HK-2 (cell line): Measurements from ENCODE around the gene D2HGDH.
"Not testable (repeated sequence)": the region's sequence is repeated elsewhere in the genome, so short reads cannot be mapped to it uniquely, and the experiment has no call there.

Source experiments
- DNase-seq: peaks from one replicate; pipeline ENCODE4 v3.0.0-alpha.2; 2018; ENCODE audit not compliant: unreplicated experiment

Gene D2HGDH

DNA sequence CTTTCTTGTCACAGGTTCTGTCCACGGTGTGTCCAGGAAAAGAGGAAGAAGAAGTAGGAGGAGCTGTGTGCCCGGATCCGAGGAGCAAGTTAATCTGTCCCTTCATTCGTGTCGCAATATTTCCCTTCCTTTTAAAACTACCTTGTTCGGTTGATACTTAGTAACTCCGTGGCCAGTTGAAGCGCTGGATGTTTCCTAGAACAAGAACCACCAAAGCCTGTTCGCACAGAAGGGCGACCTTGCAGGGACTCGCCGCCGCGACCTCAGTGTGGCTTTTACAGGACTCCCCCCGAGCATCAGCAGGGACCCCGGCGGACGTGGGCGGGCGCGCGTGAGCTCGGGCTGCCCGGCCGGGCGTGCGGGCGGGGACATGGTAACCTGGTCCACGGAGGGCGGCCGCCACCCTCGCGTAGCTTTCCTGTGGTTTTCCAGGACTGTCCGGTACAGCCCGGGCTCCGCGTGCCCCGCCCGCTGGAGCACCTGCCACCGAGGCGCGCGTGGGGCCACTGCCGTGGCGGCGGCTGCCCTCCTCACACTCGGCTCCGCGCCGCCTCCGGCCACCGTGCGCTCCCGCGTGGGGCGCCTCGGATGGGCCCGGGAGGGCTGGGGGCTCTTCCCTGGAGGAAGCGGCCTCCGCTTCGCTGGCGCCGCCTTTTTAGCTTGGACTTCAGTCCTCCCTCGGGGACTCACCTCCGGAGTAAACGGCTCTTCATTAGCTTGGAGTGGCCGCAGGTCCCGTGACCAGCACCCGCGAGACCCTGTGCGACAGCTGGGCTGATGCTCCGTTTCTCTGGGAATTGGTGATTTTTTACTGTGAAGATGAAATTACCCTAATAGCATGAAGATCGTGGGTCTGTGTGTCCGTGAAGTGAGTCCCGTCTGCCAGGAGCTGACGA lies 9.2 kb upstream of the D2HGDH start:
- no peak for DNase-seq

DNA sequence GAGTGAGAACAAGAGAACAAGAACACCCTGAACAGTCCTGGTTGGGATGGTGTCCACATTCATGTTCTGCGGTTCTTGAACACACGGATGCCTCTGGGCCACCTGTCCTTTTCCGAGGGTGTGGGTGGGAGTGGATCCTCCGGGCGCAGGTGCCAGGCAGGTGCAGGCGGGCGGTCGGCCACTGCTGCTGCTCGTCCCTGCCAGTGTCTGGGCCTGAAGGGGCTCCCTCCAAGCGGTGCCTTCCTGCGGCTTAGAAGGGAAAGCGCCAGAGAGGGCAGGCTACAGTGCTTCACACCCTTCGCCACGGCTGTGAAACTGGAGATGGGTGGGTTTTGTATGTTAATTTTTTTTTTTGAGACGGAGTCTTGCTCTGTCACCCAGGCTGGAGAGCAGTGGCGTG lies 8.0 kb upstream of the D2HGDH start:
- DNase-seq = no peak

GRCh38 chr2:241728000-241728399 lies 6.4 kb upstream of the D2HGDH start:
- DNase-seq = no peak

- DNase-seq = no peak
Observed at GRCh38 chr2:241728627-241729026, 5.8 kb upstream of the D2HGDH start.

DNA sequence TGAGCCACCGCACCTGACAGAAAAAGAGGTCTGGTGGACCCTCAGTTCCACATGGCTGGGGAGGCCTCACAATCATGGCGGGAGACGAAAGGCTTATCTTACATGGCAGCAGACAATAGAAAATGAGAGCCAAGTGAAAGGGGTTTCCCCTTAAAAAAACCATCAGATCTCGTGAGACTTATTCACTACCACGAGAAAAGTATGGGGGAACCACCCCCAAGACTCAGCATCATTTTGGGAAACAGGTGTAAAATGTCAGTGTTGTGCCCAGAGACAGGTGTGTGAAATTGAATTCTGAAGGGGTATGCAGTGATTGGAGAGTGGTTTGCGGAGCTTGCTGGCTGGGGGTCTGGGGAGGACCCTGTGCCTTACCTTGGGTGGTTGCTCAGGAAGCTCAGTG lies 4.6 kb upstream of the D2HGDH start:
- DNase-seq = no peak

DNA sequence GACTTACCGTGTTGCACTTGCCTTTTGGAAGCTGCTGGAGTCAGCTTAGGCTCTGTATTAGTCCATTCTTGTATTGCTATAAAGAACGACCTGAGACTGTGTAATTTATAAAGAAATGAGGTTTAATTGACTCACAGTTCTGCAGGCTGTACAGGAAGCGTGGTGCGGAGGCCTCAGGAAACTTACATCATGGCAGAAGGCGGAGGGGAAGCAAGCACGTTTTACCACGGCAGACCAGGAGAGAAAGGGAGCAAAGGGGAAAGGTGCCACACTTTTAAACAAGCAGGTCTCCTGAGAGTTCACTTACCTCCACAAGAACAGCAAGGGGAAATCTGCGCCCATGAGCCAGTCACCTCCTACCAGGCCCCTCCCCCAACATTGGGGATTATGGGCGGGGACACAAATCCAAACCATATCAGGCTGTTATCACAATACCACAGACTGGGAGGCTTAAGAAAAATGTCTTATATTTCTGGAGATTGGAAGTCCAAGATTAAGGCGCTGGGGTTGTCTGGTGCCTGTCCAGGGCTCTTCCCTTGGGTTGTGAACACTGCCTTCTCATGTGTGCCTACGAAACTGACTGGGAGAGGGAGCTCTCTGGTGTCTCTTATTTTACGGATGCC lies 3.6 kb upstream of the D2HGDH start:
- no peak for DNase-seq

GRCh38 chr2:241732513-241733186 lies 1.8 kb upstream of the D2HGDH start:
- peak; percentile 38 for DNase-seq

- no peak for DNase-seq
Observed at GRCh38 chr2:241733391-241734207, 831 bp upstream of the D2HGDH start.

GRCh38 chr2:241734208-241734466 lies 293 bp upstream of the D2HGDH start:
- DNase-seq = no peak

GRCh38 chr2:241736111-241736510 lies 1.7 kb downstream of the D2HGDH start:
- no peak for DNase-seq

DNA sequence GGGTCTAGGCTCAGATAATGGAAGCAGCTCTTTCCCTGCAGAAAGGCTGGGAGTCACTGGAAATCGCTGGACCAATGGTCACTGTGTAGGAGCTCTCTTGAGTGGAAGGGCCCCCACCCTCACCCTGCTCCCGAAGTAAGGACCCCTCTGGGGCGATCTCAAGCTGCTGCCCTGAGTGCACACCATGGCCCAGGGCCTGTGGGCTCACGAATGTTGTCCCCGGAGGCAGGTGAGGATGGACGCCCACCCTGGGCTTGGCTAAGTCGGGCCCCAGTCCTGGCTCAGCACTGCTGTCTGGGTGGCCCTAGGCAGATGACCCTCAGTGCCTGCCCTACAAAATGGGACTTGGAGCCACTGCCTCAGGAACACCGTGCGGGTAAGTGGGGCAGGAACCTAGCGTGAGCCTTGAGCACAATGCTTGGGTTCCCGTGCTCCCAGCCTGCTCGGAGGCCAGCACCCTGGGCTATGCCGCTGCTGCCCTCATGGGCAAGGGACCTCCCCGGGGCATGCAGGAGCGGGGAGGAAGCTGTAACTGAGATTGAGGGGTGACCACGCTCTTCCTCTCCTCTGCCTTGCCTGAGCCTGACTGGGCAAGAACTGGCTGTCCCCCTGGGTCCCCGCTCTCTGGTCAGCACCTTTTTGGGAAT lies 3.7 kb downstream of the D2HGDH start:
- DNase-seq = no peak

DNA sequence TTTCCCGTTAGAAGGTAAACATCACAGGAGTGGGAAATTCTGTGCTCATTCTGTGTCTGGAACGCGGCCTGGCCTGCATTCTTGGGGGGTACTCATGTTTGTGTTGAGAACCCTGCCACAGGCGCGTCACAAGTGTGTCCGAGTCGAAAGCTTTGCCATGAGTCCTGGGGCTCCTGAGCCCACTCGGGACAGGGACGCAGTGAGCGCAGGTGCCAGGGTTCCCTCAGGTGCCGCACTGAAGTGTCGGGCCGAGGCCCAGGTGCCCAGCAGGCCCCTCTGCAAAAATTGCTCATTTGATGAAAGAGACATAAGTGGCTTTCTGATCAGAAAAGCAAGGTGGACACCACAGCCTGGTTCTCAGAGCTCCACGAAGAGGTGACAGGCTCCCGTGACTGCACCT lies 4.7 kb downstream of the D2HGDH start:
- no peak for DNase-seq

DNA sequence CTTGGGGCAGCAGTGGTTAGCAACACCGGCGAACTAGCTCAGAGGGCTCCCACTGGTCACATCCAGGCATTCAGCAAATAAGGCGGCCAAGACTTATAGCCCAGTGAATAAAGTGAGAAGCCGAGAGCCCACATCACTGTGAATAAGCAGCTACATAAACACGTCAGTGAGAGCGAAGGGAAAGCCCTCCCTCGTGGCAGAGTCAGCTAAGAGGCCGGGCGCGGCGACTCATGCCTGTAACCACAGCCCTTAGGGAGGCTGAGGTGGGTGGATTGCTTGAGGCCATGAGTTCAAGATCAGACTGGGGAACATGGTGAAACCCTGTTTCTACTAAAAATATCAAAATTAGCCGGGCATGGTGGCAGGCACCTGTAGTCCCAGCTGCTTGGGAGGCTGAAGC lies 5.2 kb downstream of the D2HGDH start:
- DNase-seq = peak; percentile 55

GRCh38 chr2:241741016-241741415 lies 6.6 kb downstream of the D2HGDH start:
- peak; percentile 62 for DNase-seq

- DNase-seq = no peak
Observed at GRCh38 chr2:241742320-241742939, 8.0 kb downstream of the D2HGDH start.

DNA sequence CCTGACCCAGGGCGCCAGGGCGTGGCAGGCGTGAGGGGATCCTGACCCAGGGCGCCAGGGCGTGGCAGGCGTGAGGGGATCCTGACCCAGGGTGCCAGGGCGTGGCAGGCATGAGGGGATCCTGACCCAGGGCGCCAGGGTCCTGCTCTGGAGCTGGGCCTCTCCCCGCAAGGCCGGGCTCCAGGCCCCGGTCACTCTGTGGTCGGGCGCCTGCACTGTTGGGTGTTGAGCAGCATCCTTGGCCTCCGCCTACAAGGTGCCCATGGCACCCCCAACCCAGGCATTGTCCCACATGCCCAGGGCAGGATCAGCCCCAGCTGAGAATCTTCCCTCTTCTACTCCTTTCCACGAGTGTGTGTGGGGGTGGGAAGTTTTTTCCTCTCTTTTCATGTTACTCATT lies 8.6 kb downstream of the D2HGDH start:
- not testable (repeated sequence) for DNase-seq

- no peak for DNase-seq
Observed at GRCh38 chr2:241743620-241744019, 9.2 kb downstream of the D2HGDH start.

DNA sequence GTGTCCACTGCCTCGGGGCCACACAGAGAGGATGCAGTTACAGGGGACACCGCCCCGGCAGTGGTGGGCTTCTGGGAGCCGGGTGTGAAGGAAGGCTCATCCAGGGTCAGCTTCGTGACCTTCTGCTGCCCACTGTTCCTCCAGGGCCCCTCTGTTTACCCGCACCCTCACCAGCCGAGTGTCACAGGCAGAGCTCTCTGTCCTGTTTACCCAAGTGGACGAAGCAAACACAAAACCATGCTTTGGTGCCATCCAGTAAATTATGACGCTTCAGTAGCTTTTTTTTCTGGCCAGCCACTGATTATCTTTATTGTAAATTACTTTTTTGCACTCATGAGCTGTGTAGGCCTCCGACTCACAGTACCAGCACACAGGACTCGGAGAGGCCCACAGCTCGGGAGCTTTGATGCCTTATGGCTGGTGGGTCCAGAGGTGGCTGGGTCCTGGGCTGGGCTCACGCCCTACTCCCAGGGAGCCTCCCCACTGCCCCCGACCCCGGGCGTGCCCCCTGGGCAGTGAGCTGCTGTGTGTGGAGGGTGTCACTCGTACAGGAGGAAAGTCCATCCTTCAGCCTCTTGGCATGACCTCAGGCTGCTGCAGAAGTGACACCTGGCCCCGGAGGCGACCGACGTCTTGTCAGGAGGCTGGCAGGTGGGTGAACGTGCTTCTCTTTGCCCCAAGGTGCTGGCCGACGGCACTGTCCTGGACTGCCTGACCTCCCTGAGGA lies 9.8 kb downstream of the D2HGDH start:
- no peak for DNase-seq

GRCh38 chr2:241745276-241745675 lies 10.8 kb downstream of the D2HGDH start:
- DNase-seq = no peak

- DNase-seq = no peak
Observed at GRCh38 chr2:241746084-241746483, 11.7 kb downstream of the D2HGDH start.
